RWPE2 (cell line): ENCODE data around the gene SLC43A2.

Experiments used
- ATAC-seq: fragments of 200-7000 bp; cut with Tn5 transposase; 3 replicates; pipeline ENCODE4 v1.9.1; 2021; ENCODE audit warnings: low read depth
- DNase-seq: peaks from one replicate; pipeline ENCODE4 v3.0.0-alpha.2; 2020; ENCODE audit warnings: low spot score
- H3K27ac ChIP-seq: fragments of 450-650 bp; 2 replicates; pipeline ENCODE4 v1.5.1; 2017; ENCODE audit warnings: mild to moderate bottlenecking; ENCODE audit not compliant: poor library complexity, severe bottlenecking
- H3K27me3 ChIP-seq: fragments of 250-450 bp; sonication (Bioruptor Pico); 2 replicates; pipeline ENCODE4 v1.5.1; 2021; ENCODE audit warnings: mild to moderate bottlenecking, moderate library complexity; ENCODE audit not compliant: insufficient read depth, poor library complexity, severe bottlenecking
- H3K36me3 ChIP-seq: fragments of 250-450 bp; sonication (Bioruptor Pico); 2 replicates; pipeline ENCODE4 v1.5.1; 2020; ENCODE audit warnings: low read depth, mild to moderate bottlenecking, moderate library complexity
- H3K4me1 ChIP-seq: fragments of 250-450 bp; sonication (Bioruptor Pico); 2 replicates; pipeline ENCODE4 v1.5.1; 2021; ENCODE audit warnings: mild to moderate bottlenecking, moderate library complexity; ENCODE audit not compliant: insufficient read depth, poor library complexity, severe bottlenecking
- H3K4me3 ChIP-seq: fragments of 250-450 bp; sonication (Bioruptor Pico); 2 replicates; pipeline ENCODE4 v1.5.1; 2021; ENCODE audit warnings: mild to moderate bottlenecking, moderate library complexity; ENCODE audit not compliant: severe bottlenecking
- H3K9me3 ChIP-seq: fragments of 250-450 bp; sonication (Bioruptor Pico); 2 replicates; pipeline ENCODE4 v1.5.1; 2021; ENCODE audit warnings: mild to moderate bottlenecking, moderate library complexity; ENCODE audit not compliant: severe bottlenecking
- CTCF ChIP-seq: fragments of 450-650 bp; IDR thresholded peaks from one replicate; pipeline ENCODE4 v1.5.1; 2017; ENCODE audit warnings: mild to moderate bottlenecking, moderate library complexity; ENCODE audit not compliant: poor library complexity, severe bottlenecking

SLC43A2 gene

DNA sequence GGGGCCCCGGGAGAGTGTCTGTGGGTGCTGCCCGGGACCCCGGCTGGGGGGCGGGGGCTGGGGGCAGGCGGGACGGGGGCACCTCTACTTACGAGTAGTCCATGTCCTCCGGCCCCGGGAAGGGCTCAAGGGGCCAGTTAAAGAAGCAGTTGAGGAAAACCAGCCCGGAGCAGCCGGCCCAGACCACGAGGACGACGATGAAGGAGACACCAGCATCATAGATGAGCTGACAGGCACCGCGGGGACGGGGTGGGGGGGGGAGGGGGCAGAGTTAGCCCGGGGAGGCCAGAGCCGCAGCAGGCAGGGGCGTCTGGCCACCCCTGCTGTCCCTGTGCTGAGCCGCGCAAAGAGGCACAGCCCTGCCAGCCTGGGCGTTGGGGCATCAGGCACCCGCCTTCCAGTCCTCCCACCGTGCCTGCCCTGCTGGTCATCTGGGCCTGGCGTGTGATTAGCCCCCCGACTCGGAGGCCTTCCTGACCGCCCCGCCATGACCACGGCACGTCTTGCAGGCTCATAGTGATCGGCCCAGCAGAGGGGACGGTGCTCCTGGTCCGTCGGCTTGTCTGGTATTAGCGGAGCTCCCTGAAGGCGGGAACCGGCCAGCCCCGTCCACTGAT, 37.1 kb downstream of the SLC43A2 start:
- ATAC-seq (no peak), DNase-seq (no peak)
- Histone ChIP-seq H3K9me3 (no peaks in the 10 kb centered on the region), H3K4me1 (peaks cover 13% of the 10 kb centered on the region), H3K27ac (no peak overlapping the region), H3K36me3 (no peaks in the 10 kb centered on the region), H3K27me3 (no peaks in the 10 kb centered on the region), H3K4me3 (no peak overlapping the region)
- no peak for TF ChIP-seq CTCF

DNA sequence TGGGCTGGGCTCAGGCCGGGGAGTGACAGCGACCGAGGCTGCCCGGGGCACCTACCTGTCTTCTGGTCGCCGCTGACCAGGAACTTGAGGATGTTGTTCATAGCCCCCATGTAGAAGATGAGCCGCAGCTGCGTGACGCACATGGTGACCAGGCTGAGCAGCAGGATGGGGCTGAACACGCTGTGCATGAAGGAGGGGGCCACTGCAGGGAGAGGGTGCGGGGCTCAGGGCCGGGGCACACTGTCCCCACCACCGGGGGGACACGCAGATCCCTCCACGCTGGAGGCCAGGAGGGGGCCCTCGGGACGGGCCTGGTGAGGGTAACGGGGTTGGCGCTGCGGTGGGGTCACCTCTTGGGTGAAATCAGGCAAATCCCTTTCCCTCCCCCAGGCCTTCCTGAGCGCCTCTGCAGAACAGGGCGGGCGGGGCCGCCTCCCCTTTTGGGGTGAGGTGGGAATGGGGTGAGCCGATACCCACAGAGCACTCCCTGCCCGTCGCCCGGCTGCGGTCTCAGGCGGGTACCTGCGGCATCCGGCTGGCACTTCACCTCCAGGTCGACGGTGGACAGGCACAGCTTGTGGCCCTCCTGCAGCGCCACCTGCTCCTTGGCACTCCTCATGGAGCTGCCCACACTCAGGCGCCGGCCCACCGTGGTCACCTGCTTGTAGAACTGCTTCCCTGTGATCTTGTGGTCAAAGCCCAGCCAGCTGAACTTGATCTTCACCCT, 37.7 kb downstream of the SLC43A2 start:
- no peak for ATAC-seq
- Histone ChIP-seq H3K4me3 (no peak overlapping the region), H3K9me3 (no peaks in the 10 kb centered on the region), H3K36me3 (no peaks in the 10 kb centered on the region), H3K4me1 (peaks cover 13% of the 10 kb centered on the region), H3K27ac (peak overlapping the region; percentile 16), H3K27me3 (no peaks in the 10 kb centered on the region)
- DNase-seq: no peak
- TF ChIP-seq CTCF: no peak

DNA sequence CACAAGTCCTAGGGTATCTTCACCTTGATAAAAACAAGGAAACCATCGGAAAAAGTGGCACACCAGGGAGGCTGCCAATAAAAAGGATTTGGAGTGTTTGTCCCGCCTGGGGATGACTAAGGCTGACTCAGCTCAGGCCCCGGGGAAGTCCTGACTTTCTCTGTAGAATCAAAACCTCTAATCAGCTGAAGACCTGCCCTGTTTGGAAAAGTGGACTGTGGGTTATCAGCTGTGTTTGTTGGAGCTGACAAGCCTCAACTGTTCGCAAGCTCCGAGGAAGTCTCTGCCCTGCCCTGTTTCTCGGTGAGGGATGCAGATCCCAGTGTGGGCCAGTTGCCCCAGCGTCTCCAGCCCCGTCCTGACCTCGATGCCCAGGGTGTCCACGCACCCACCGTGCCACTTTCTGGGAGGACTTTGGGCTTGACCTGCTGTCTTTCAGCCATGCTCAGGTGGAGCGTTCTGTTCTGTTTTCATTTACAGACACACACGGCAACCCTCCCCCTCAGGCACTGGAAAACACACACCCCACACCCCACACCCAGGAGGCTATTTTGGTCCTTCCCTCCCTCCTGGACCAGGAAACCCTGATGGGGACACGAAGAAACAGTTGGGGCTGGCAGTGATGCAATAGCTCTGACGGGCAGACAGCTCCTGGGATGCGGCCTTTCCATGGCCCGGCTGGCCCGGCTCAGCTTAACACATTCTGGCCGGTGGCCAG, 38.4 kb downstream of the SLC43A2 start:
- Histone ChIP-seq H3K27me3 (no peaks in the 10 kb centered on the region), H3K36me3 (peaks cover 2% of the 10 kb centered on the region), H3K4me1 (peaks cover 13% of the 10 kb centered on the region), H3K9me3 (no peaks in the 10 kb centered on the region), H3K4me3 (no peak overlapping the region), H3K27ac (peak overlapping the region; percentile 16)
- peak; percentile 92 for ATAC-seq
- TF ChIP-seq CTCF: no peak
- no peak for DNase-seq

- ATAC-seq (no peak), DNase-seq (no peak)
- peaks cover 13% of the 10 kb centered on the region for H3K4me1 ChIP-seq
- H3K27ac ChIP-seq: no peak overlapping the region
- H3K36me3 ChIP-seq: peaks cover 10% of the 10 kb centered on the region
- no peak overlapping the region for H3K4me3 ChIP-seq
- H3K9me3 ChIP-seq: no peaks in the 10 kb centered on the region
- no peaks in the 10 kb centered on the region for H3K27me3 ChIP-seq
- no peak for TF ChIP-seq CTCF
These were observed 39.6 kb downstream of the SLC43A2 start for GRCh38 chr17:1588821-1589585.
